GM18858 (cell line): Measurements from ENCODE around the gene PCCA.
"Not testable (repeated sequence)": the region's sequence is repeated elsewhere in the genome, so short reads cannot be mapped to it uniquely, and the experiment has no call there.

Experiments
- ATAC-seq: cut with Tn5 transposase; IDR thresholded peaks from one replicate; pipeline ENCODE4 v1.9.1; 2021; ENCODE audit not compliant: unreplicated experiment

PCCA gene

GRCh38 chr13:100139817-100140216 is 50.9 kb downstream of the PCCA start:
- ATAC-seq: no peak

DNA sequence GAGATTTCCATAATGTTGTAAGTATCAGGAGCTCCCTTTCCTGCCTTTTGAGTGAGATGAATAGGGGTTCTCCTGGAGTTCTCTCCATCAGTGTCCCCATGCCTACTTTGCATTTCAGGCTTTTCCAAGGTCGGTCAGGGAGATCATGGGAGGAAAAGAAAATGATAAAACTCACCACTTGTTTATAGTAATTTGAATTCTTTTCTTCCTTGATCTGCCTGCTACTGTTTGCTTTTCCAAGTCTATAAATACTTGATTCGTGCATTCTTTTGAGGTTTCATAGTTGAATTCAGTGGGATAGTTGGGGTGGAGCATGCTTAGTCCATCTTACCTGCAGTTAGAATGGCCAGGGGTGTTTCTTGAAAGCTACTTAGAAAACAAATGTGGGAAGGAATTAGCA is 51.5 kb downstream of the PCCA start:
- no peak for ATAC-seq

DNA sequence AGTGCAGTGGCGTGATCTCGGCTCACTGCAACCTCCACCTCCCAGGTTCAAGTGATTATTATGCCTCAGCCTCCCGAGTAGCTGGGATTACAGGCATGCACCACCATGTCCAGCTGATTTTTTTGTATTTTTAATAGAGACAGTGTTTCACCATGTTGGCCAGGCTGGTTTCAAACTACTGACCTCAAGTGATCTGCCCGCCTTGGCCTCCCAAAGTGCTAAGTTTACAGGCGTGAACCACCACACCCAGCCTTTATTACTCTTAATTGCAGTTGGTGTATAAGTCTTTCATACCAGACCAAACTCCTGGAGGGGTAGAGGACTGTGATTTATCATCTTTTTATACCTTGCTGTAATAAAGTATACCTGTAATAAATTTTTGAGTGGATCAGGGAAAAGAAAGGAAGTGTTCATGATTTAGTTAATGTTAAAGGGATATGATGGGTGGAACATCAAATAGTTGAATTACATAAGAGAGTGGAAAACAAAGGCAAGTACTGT is 52.6 kb downstream of the PCCA start:
- ATAC-seq: not testable (repeated sequence)

DNA sequence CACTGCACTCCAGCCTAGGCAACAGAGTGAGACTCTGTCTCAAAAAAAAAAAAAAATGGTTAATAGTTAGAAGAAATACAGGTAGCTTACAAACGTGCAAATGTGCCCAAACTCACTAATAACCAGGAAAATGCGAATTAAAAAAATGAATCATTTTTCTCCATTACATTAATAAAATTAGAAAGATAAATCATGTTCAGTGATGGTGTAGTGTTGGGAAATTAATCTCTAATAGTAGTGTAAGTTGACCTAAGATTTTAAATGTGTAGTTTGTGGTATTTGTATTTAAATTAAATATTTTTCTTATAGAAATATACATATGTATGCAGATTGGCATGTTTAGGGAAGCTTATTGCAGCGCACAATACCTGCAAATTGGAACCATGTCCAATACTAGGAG is 57.6 kb downstream of the PCCA start:
- ATAC-seq: no peak

DNA sequence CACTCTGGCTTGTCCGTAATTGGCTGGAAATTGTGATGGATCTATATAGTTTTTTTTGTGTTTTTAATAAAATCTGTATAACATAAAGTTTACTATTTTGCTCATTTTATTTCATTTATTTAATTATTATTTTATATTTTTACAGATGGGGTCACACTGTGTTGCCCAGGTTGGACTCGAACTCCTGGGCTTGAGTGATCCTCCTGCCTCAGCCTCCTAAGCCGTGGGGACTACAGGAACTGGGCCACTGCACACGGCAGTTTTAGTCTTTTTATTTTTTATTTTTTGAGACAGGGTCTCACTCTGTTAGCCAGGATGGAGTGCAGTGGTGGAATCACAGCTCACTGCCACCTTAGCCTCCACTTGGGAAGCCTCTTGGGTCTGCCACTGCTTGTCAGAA is 58.9 kb downstream of the PCCA start:
- ATAC-seq: no peak

DNA sequence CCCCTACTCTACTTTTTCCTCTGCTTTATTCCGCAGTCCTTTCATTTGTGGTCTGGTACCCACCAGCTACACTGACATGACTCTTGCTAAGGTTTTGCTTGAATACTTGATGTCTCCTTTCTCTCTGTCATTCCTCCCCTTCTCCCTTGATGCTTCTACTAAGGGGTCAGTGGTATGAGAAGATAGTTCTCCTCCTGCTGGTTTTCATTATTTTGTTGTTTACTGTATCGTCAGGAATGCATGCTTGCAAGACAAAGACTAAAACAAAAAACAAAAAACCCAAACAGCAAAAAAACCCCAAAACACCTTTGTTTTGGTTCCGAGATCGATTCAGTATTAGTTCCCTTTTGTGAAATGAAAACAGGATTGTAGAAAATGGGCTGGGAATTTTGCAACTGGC is 59.5 kb downstream of the PCCA start:
- no peak for ATAC-seq

DNA sequence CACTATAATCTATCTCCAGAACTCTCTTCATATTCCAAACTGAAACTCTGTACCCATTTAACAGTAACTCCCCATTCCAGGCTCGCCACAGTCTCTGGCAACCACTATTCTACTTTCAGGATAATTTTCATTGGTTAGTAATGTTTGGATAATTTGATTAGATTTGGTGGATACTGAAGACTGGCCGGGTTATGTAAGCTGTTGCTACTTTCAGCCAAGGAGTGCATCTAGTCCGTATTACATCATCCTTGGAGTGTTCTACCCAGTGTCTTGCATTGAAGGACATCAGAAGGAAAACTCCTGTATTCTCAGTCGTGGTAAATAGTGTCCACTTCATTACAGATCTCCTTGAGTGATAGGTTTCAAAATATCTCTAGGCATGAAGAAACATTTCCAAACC is 60.5 kb downstream of the PCCA start:
- no peak for ATAC-seq

- not testable (repeated sequence) for ATAC-seq
Measured at GRCh38 chr13:100150711-100151110, 61.8 kb downstream of the PCCA start.

DNA sequence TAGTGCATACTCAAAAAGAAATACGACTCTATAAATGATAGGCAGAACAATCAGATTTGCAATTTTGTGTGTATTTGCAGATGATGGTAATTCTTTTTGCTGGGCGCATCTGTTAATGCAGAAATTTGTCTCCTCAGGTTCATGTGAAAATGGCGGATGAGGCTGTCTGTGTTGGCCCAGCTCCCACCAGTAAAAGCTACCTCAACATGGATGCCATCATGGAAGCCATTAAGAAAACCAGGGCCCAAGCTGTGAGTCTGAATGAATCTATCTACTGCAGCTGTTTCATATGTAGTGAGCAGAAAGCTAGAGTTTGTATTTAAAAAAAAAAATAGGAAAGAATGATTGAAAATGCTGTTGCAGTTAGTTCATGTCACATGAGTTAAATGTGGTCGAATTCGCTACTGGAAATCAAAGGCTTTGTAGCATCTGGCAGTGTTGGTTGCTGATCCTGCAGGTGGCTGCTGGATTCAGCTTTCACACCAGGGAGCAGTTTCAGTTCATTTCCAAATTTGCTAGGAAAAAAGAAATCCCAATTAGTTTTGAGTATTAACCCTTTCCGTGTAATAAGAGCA is 66.0 kb downstream of the PCCA start:
- no peak for ATAC-seq

- no peak for ATAC-seq
Measured at GRCh38 chr13:100156788-100157187, 67.9 kb downstream of the PCCA start.

GRCh38 chr13:100158569-100158968 is 69.7 kb downstream of the PCCA start:
- no peak for ATAC-seq

DNA sequence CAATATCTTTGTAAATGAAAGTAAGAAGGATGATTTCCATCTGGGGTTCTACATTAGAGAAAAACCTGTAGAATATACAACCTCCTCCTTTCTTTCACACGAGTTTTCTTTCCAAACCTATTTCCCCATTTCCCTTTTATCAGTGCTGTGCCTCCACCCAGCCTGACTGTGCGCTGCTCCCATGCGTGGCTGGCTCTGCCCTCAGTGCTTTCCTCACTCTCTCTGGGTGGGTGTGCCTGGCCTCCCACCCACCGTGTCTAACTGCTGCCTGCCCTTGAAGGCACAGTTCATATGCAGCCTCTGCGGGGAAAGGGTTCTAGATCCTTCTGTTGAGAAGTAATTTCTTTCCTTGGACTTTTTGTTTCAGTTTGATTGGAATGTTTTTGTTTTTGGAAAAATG is 70.7 kb downstream of the PCCA start:
- ATAC-seq: no peak

DNA sequence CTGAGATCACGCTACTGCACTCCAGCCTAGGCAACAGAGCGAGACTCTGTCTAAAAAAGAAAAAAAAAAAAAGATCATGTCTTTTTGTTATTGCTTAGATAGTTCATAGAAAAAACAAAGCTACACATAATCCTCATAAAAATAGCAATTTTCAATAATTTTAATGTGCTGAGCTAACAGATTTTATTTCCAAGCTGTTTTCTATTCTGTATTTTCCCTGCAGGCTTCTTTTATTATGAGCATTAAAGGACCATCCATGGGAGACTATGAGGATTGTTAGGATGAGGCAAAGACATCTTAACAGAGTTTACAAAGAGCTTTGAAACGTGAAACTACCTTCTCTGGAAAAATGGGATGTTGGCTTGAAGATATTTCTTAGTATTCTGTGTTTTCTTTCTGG is 71.6 kb downstream of the PCCA start:
- ATAC-seq: no peak

GRCh38 chr13:100163375-100163774 is 74.5 kb downstream of the PCCA start:
- ATAC-seq: no peak

DNA sequence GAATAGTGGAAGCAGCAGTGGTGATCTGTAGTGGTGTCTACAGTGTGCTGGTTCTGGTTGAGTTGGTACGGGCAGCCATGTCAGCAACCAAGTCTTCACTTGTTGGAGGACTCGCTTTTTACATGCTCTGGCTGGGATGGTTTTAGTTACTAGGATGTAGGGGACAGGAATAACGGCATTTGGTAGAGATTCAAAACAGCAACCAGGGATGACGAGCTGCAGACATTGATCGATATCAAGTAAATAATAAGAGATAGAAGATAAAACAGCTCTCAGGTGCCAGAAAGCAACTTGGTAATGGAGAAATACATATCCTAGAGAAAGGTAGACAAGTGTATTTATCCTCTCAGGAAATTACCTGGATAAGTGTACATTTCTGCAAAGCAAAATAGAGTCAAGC is 84.3 kb downstream of the PCCA start:
- ATAC-seq: no peak

DNA sequence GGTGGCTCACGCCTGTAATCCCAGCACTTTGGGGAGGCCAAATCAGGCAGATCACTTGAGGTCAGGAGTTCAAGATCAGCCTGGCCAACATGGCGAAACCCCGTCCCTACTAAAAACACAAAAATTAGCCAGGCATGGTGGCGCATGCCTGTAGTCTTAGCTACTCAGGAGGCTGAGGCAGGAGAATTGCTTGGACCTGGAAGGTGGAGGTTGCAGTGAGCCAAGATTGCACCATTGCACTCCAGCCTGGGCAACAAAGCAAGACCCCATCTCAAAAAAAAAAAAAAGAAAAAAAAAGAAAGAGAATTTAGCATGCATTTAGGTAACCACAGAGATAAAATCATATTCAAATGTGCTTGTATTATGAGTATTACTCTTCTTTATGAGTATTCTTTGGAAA is 85.6 kb downstream of the PCCA start:
- not testable (repeated sequence) for ATAC-seq

DNA sequence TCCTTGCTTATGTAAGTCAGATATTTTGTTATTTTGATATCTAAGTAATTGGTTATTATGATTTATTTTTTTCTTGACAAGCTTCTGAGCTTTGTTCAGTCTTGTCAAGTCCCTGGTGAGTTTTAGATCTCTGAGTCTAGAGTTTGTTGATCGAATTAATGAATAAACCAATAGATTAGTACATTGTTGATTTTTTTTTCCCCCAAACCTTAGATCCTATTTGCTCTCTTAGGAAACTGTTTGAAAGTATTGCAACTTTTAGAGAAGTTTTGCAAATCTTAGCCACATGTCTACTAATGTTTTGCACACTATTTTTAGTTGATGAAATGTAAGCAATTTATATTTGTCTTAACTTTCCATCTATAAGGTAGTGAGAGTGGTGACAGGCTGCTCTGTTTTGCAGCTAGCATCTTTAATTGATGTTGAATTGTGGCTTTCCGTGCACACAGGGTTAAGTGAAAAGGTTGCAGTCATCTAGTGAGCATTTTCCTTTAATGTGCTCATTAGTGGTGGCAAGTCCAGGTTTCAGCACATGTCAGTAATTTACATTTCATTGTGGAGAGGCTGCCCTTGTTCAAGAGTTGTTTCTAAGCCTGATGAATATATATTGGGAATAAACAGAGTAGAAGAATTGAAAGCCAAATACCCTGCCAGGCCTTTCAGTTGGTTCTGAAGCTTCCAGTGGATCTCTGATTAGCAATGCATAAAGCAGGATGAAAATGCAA is 86.3 kb downstream of the PCCA start:
- ATAC-seq: no peak

- ATAC-seq: no peak
Measured at GRCh38 chr13:100175803-100176182, 86.9 kb downstream of the PCCA start.

DNA sequence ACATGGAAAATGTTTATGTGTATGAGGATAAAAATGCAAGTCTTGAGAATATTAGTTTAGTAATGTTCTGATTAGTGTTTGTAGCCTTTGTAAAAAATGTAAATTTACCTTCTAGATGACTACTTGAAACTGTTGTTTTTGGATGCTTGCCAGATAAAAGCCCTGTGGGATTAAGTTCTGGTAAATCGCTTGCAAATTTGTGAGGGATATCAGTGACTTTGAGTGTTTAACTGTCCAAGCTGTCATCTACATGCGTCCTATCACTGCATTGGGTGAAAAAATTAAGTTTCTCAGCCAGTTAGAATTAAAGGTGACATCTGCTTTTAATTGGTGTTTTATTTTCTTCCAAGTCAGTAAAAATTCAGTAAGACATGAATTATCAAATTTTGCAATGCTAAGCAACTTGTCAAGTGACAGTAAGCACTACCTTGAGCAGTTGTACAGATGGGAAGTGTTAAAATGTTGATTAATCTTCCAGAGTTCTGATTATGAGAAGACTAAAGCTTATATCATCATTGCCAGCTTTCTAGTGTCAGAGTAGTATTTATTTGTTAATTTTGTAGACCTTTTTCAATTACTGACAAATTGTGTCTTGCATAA is 88.0 kb downstream of the PCCA start:
- ATAC-seq: no peak

- no peak for ATAC-seq
Measured at GRCh38 chr13:100178309-100178708, 89.4 kb downstream of the PCCA start.

DNA sequence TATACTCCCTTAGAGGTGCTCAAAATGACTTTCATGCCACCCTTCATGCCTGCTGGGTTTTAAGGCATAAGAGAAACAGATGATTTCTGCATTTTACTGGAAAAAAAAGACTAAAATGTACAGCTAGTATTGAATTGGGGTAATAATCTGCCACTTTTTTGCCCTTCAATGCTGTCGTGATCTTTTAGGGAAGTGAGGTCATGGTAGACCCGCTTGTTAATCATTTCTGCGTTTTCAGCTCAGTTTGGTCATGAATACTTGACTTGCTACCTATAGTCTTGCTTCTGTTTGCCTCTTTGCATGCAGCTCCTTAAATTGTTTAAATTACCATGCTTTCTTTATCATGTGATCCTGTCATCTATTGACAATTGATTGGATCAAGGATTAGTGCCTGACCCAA is 90.4 kb downstream of the PCCA start:
- no peak for ATAC-seq

DNA sequence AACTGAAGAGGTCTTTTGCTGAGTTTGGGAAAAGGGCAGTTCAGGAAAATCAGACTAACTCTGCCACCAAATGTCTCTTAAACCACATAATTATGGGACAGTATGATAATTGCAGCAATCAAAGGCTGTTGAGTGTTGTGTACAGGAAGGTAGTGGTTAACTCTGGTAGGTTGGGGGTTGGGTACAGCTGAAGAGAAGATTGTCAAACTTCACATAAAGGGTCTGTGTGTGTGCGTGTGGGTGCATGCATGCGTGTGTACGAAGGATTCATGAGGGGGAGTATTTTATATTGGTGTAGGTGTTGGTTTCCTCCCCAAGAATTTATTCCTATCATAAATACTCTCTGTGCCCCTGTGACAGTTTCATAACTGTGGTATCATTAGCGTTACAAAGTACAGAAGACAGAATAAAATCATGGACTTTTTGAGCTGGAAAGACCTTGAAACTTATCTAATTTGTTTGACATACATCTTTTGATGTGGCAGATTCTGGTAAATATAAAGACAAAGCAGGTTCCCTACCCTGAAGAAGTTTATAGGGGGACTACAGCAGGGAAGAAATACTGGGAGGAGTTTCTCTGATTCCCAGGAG is 94.1 kb downstream of the PCCA start:
- no peak for ATAC-seq
